8988T (cell line): ENCODE results near the gene NRG3.

ENCODE experiments used
- DNase-seq: peaks from one replicate; pipeline ENCODE4 v3.0.0; 2011

NRG3 gene

GRCh38 chr10:82399850-82400249, 524.9 kb downstream of the NRG3 start:
- no peak for DNase-seq

GRCh38 chr10:82400841-82401240, 525.8 kb downstream of the NRG3 start:
- no peak for DNase-seq

- DNase-seq: no peak
Measured at GRCh38 chr10:82402906-82403401, 528.0 kb downstream of the NRG3 start.

GRCh38 chr10:82409671-82410070, 534.7 kb downstream of the NRG3 start:
- no peak for DNase-seq

- no peak for DNase-seq
Measured at GRCh38 chr10:82411416-82411815, 536.4 kb downstream of the NRG3 start.

GRCh38 chr10:82420001-82420400, 545.0 kb downstream of the NRG3 start:
- no peak for DNase-seq

- DNase-seq: no peak
Measured at GRCh38 chr10:82429302-82429701, 554.3 kb downstream of the NRG3 start.

GRCh38 chr10:82438277-82438676, 563.3 kb downstream of the NRG3 start:
- DNase-seq: no peak

- DNase-seq: no peak
Measured at GRCh38 chr10:82440775-82441174, 565.8 kb downstream of the NRG3 start.

GRCh38 chr10:82452046-82452445, 577.1 kb downstream of the NRG3 start:
- no peak for DNase-seq

- DNase-seq: no peak
Measured at GRCh38 chr10:82452676-82453075, 577.7 kb downstream of the NRG3 start.

- no peak for DNase-seq
Measured at GRCh38 chr10:82453678-82454293, 578.8 kb downstream of the NRG3 start.

- DNase-seq: no peak
Measured at GRCh38 chr10:82462910-82463551, 588.0 kb downstream of the NRG3 start.

GRCh38 chr10:82463614-82464013, 588.6 kb downstream of the NRG3 start:
- DNase-seq: no peak

GRCh38 chr10:82464191-82464818, 589.3 kb downstream of the NRG3 start:
- DNase-seq: no peak

GRCh38 chr10:82464966-82465365, 590.0 kb downstream of the NRG3 start:
- no peak for DNase-seq

GRCh38 chr10:82468453-82468852, 593.5 kb downstream of the NRG3 start:
- DNase-seq: no peak

GRCh38 chr10:82472406-82473335, 597.7 kb downstream of the NRG3 start:
- no peak for DNase-seq

GRCh38 chr10:82477776-82478175, 602.8 kb downstream of the NRG3 start:
- DNase-seq: no peak

- DNase-seq: no peak
Measured at GRCh38 chr10:82492647-82493046, 617.7 kb downstream of the NRG3 start.

- DNase-seq: no peak
Measured at GRCh38 chr10:82496114-82496513, 621.1 kb downstream of the NRG3 start.

- no peak for DNase-seq
Measured at GRCh38 chr10:82497439-82497838, 622.4 kb downstream of the NRG3 start.

GRCh38 chr10:82498976-82499375, 624.0 kb downstream of the NRG3 start:
- no peak for DNase-seq
